ENCODE results near the gene PHF21A.
"Not testable (repeated sequence)": the region's sequence is repeated elsewhere in the genome, so short reads cannot be mapped to it uniquely, and the experiment has no call there.

The PHF21A gene

GRCh38 chr11:46020084-46020599 is 101.1 kb downstream of the PHF21A start:
- DNase-seq: no peak

GRCh38 chr11:46018651-46019050 is 102.6 kb downstream of the PHF21A start:
- DNase-seq: no peak

- no peak for DNase-seq
Observed at GRCh38 chr11:46017341-46017740, 103.9 kb downstream of the PHF21A start.

GRCh38 chr11:46015941-46016340 is 105.3 kb downstream of the PHF21A start:
- no peak for DNase-seq

GRCh38 chr11:46014168-46014567 is 107.1 kb downstream of the PHF21A start:
- DNase-seq: not testable (repeated sequence)

- DNase-seq: no peak
Observed at GRCh38 chr11:46012185-46012584, 109.1 kb downstream of the PHF21A start.

- no peak for DNase-seq
Observed at GRCh38 chr11:46010100-46010499, 111.2 kb downstream of the PHF21A start.

- DNase-seq: no peak
Observed at GRCh38 chr11:46009647-46010046, 111.6 kb downstream of the PHF21A start.

- DNase-seq: peak; percentile 79
Observed at GRCh38 chr11:46006418-46007070, 114.7 kb downstream of the PHF21A start.

- peak; percentile 4 for DNase-seq
Observed at GRCh38 chr11:46003572-46003971, 117.7 kb downstream of the PHF21A start.

- no peak for DNase-seq
Observed at GRCh38 chr11:46002189-46002588, 119.1 kb downstream of the PHF21A start.

- DNase-seq: no peak
Observed at GRCh38 chr11:46001448-46001914, 119.8 kb downstream of the PHF21A start.

GRCh38 chr11:45997599-45997998 is 123.7 kb downstream of the PHF21A start:
- no peak for DNase-seq

GRCh38 chr11:45995342-45995734 is 125.9 kb downstream of the PHF21A start:
- no peak for DNase-seq

GRCh38 chr11:45994371-45995341 is 126.6 kb downstream of the PHF21A start:
- DNase-seq: no peak

GRCh38 chr11:45993531-45994001 is 127.7 kb downstream of the PHF21A start:
- DNase-seq: no peak

GRCh38 chr11:45988921-45989320 is 132.3 kb downstream of the PHF21A start:
- DNase-seq: no peak

GRCh38 chr11:45985212-45985611 is 136.0 kb downstream of the PHF21A start:
- no peak for DNase-seq

- DNase-seq: no peak
Observed at GRCh38 chr11:45984192-45984591, 137.1 kb downstream of the PHF21A start.

GRCh38 chr11:45983471-45983845 is 137.8 kb downstream of the PHF21A start:
- DNase-seq: no peak

GRCh38 chr11:45982656-45983470 is 138.4 kb downstream of the PHF21A start:
- DNase-seq: no peak

GRCh38 chr11:45981826-45982225 is 139.4 kb downstream of the PHF21A start:
- DNase-seq: peak; percentile 32

- no peak for DNase-seq
Observed at GRCh38 chr11:45974806-45975205, 146.4 kb downstream of the PHF21A start.

Measured in NCI-H1105 (cell line).